Measurements from ENCODE around the gene KCTD5. TPM values are rescaled to one million over a fixed set of nuclear protein-coding genes. Genes with fewer than 3 reads are reported as not detected.

KCTD5 gene
- total RNA-seq, 1 experiment from 2014 or later = 71.6 TPM

- Histone ChIP-seq H3K27me3 (no peaks in the 10 kb centered on the region), H3K36me3 (no peaks in the 10 kb centered on the region), H3K9me3 (no peaks in the 10 kb centered on the region), H3K4me3 (no peak overlapping the region)
- DNase-seq = no peak
Observed at GRCh38 chr16:2745116-2745890, 63.0 kb downstream of the KCTD5 start.

GRCh38 chr16:2745961-2746360 lies 63.6 kb downstream of the KCTD5 start:
- Histone ChIP-seq H3K27me3 (no peaks in the 10 kb centered on the region), H3K4me3 (no peak overlapping the region), H3K36me3 (no peaks in the 10 kb centered on the region), H3K9me3 (no peaks in the 10 kb centered on the region)
- DNase-seq = no peak

GRCh38 chr16:2748757-2749455 lies 66.6 kb downstream of the KCTD5 start:
- DNase-seq = no peak
- Histone ChIP-seq H3K36me3 (peaks cover 12% of the 10 kb centered on the region), H3K9me3 (no peaks in the 10 kb centered on the region), H3K4me3 (no peak overlapping the region), H3K27me3 (no peaks in the 10 kb centered on the region)

GRCh38 chr16:2749476-2749875 lies 67.2 kb downstream of the KCTD5 start:
- no peak overlapping the region for H3K4me3 ChIP-seq
- no peak for DNase-seq
- H3K36me3 ChIP-seq = peaks cover 18% of the 10 kb centered on the region
- no peaks in the 10 kb centered on the region for H3K27me3 ChIP-seq
- no peaks in the 10 kb centered on the region for H3K9me3 ChIP-seq

- no peak for DNase-seq
- H3K27me3 ChIP-seq = no peaks in the 10 kb centered on the region
- H3K4me3 ChIP-seq = no peak overlapping the region
- peaks cover 22% of the 10 kb centered on the region for H3K36me3 ChIP-seq
- H3K9me3 ChIP-seq = no peaks in the 10 kb centered on the region
Observed at GRCh38 chr16:2749936-2750335, 67.6 kb downstream of the KCTD5 start.

GRCh38 chr16:2751577-2752034 lies 69.3 kb downstream of the KCTD5 start:
- Histone ChIP-seq H3K36me3 (peaks cover 39% of the 10 kb centered on the region), H3K4me3 (peak overlapping the region; percentile 95), H3K27me3 (no peaks in the 10 kb centered on the region), H3K9me3 (no peaks in the 10 kb centered on the region)
- DNase-seq = no peak

GRCh38 chr16:2752035-2752849 lies 69.9 kb downstream of the KCTD5 start, which contains the start of gene SRRM2:
SRRM2 (plus strand) TSS chr16:2752638; CDS start chr16:2756365, 3,727 bp downstream.
- peak; percentile 97 for DNase-seq
- peak within 1 kb of the TSS; percentile 95 for H3K4me3 ChIP-seq
- peaks cover 45% of the 10 kb centered on the region for H3K36me3 ChIP-seq
- no peaks in the 10 kb centered on the region for H3K9me3 ChIP-seq
- H3K27me3 ChIP-seq = no peaks in the 10 kb centered on the region

- H3K27me3 ChIP-seq = no peaks in the 10 kb centered on the region
- peak overlapping the region; percentile 95 for H3K4me3 ChIP-seq
- DNase-seq = peak; percentile 86
- H3K9me3 ChIP-seq = no peaks in the 10 kb centered on the region
- peaks cover 54% of the 10 kb centered on the region for H3K36me3 ChIP-seq
Observed at GRCh38 chr16:2752850-2753732, 70.8 kb downstream of the KCTD5 start.

GRCh38 chr16:2753733-2754020 lies 71.4 kb downstream of the KCTD5 start:
- Histone ChIP-seq H3K27me3 (no peaks in the 10 kb centered on the region), H3K9me3 (no peaks in the 10 kb centered on the region), H3K36me3 (peaks cover 60% of the 10 kb centered on the region), H3K4me3 (peak overlapping the region; percentile 95)
- no peak for DNase-seq

GRCh38 chr16:2755158-2755557 lies 72.8 kb downstream of the KCTD5 start:
- Histone ChIP-seq H3K27me3 (no peaks in the 10 kb centered on the region), H3K36me3 (peaks cover 74% of the 10 kb centered on the region), H3K9me3 (no peaks in the 10 kb centered on the region), H3K4me3 (peak overlapping the region; percentile 95)
- DNase-seq = no peak

- no peaks in the 10 kb centered on the region for H3K9me3 ChIP-seq
- DNase-seq = no peak
- H3K4me3 ChIP-seq = no peak overlapping the region
- no peaks in the 10 kb centered on the region for H3K27me3 ChIP-seq
- peaks cover 87% of the 10 kb centered on the region for H3K36me3 ChIP-seq
Observed at GRCh38 chr16:2756288-2757015, 74.1 kb downstream of the KCTD5 start.

GRCh38 chr16:2757344-2757743 lies 75.0 kb downstream of the KCTD5 start:
- Histone ChIP-seq H3K9me3 (no peaks in the 10 kb centered on the region), H3K27me3 (no peaks in the 10 kb centered on the region), H3K36me3 (peaks cover 94% of the 10 kb centered on the region), H3K4me3 (no peak overlapping the region)
- DNase-seq = no peak
